Activated CD4-positive, alpha-beta T cell treated with anti-CD3 and anti-CD28 coated beads, Interleukin-2, amount 50 U/mL, for 16 hours (primary cell): ENCODE data around the gene TCL1A.
"Not testable (repeated sequence)": the region's sequence is repeated elsewhere in the genome, so short reads cannot be mapped to it uniquely, and the experiment has no call there.

Source experiments
- DNase-seq: peaks from one replicate; pipeline ENCODE4 v3.0.0-alpha.2; 2020

TCL1A gene

DNA sequence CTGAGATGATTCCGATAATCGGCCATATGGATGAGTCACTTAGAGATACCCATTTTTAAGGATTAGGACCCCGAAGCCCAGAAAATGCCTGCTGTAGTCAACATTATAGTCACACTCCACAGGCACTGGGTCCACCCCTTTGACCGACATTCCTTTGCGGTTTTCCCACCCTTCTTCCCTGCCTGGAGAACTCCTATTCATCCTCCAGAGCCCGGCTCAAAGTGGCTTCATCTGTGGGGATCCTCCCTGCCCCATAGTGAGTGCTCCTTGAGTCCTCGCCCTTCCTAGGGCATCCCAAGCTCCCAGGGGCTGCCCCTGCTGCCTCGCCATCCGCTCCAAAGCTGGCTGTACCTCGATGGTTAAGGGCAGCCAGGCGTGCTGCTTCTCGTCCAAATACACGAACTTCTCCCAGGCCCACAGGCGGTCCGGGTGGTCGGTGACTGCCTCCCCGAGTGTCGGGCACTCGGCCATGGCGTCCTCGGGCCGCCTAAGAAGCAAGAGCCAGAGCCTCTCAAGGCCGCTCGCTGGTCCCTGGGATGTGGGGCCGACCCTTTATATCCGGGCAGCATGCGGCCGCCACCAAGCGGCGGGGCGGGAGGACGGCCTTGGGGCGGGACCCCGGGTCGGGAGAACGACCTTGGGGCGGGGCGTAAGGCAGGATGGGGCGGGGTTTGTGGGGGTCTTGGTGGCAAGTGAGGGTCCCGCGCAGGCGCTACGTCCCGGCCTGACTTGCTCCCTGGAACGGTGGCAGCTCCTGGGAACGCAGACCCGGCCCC is at the start of gene TCL1A:
TCL1A (minus strand) TSS at position 530 of the 776 bp plus-strand sequence; CDS start at position 471, 59 bp downstream.
- DNase-seq: no peak

- not testable (repeated sequence) for DNase-seq
These were observed 49.1 kb upstream of the TCL1A start for GRCh38 chr14:95763032-95763431.

DNA sequence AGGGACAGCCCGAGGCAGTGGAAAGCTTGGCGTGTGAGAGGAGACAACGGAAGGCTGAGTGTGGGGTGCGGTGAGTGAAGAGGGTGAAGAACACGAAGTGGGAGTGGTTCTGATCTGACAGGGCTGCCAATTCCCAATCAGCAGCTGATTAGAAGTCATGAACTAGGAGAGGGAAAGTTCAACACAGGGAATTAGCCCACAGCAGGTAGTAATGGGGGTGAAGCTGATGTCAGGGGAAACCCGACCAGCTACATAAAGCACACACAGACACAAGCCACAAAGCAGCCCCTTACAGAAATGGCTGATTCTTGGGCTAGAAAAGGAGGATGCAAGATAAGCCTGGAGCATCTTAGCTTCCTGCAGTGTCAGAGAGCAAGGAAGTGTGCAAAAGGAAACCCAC is 47.5 kb upstream of the TCL1A start:
- no peak for DNase-seq

GRCh38 chr14:95760596-95760995 is 46.7 kb upstream of the TCL1A start:
- DNase-seq: no peak

GRCh38 chr14:95759941-95760340 is 46.0 kb upstream of the TCL1A start:
- DNase-seq: no peak

GRCh38 chr14:95758331-95758730 is 44.4 kb upstream of the TCL1A start:
- DNase-seq: no peak

DNA sequence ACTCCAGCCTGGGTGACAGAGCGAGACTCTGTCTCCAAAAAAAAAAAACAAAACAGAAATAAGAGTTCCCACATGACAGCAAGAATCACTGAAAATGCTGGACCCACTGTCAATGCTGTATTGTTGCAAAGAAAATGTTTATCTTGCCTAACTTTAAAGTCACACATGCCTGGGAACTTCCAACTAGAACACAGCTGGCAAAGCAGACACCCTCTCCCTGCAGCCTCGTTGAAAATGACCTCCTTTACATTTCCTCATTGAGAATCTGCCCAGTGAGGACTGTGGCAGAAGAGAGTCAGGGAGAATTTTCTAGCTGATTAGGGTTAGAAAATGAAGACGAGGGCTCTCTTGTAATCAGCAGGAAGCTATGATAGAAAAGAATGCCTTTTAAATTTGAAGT is 42.8 kb upstream of the TCL1A start:
- no peak for DNase-seq

- no peak for DNase-seq
These were observed 42.2 kb upstream of the TCL1A start for GRCh38 chr14:95756127-95756526.

- DNase-seq: no peak
These were observed 27.9 kb upstream of the TCL1A start for GRCh38 chr14:95741781-95742180.

DNA sequence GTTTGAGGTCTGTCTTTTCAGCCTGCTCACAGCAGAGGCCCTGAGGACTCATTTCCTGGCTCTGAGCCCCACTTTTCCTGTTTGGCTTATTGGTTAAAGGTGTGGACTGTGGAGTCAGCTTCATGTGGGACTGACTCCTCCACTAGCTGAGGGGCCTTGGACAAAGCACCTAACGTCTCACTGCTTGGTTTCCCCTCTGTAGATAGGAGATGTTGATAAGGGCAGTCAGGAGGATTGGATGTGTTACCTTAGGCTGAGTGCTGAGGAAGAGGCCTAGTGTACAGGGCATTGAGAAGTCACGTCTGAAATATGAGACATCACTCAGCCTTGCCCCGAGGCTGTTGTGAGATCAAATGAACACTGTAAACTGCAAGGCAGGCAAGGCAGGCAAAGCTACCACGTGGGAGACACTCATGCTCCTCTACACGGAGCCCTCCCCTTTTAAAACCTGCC is 27.1 kb upstream of the TCL1A start:
- no peak for DNase-seq

GRCh38 chr14:95739356-95739755 is 25.4 kb upstream of the TCL1A start:
- no peak for DNase-seq

DNA sequence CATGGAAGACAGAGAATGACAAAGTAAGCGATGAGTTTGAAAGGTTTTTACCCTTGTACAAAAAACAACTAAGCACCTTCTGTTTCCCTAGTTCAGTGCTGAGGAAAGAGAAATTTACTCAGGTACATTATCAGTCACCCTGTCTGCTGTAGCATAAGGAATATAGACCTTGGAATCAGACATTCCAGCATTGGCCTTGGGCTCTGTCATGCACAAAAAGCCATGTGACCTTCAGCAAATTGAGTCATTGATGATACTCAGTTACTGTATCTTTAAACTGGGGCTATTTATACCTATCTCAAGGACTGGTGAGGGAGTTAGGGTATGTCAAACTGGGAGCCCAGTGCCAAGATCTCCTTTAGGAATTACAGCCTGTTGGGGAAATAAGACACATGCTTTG is 19.3 kb upstream of the TCL1A start:
- no peak for DNase-seq

DNA sequence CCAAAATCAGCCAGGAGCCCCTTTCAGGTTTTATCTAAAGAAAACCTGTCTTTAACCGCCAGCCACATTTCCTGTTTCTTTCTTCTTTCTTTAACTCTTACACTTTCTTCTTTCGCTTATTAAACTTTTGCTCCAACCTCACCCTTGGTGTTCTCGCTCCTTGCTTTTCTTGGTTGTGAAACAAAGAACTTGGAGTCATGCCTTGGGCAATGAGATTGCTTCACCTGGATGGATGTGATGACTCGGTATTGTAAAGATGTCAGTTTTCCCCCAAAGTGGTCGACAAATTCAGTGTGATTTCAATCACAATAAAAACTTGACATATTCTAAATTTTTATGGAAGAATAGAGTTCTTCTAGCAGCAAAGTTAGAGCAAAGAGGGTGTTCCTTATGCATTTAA is 16.2 kb upstream of the TCL1A start:
- no peak for DNase-seq

DNA sequence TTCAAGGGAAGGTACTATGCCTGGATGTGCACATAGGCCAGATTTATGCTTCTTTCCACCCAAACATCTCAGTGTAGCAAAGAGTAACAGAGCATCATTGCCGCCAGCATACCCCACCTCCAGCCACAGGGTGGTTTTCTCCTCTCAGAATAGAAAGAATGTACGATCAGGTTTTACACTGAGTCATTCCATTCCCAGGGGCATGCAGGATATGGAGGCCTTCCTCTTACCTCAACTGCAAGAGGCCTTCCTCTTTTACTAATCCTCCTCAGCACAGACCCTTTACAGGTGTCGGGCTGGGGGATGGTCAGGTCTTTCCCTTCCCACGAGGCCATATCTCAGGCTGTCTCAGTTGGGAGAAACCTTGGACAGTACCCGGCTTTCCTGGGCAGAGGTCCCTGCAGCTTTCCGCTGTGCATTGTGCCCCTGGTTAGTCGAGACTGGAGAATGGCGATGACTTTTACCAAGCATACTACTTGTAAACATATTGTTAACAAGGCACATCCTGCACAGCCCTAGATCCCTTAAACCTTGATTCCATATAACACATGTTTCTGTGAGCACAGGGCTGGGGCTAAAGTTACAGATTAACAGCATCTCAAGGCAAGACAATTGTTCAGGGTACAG is 15.6 kb upstream of the TCL1A start:
- DNase-seq: peak; percentile 2

DNA sequence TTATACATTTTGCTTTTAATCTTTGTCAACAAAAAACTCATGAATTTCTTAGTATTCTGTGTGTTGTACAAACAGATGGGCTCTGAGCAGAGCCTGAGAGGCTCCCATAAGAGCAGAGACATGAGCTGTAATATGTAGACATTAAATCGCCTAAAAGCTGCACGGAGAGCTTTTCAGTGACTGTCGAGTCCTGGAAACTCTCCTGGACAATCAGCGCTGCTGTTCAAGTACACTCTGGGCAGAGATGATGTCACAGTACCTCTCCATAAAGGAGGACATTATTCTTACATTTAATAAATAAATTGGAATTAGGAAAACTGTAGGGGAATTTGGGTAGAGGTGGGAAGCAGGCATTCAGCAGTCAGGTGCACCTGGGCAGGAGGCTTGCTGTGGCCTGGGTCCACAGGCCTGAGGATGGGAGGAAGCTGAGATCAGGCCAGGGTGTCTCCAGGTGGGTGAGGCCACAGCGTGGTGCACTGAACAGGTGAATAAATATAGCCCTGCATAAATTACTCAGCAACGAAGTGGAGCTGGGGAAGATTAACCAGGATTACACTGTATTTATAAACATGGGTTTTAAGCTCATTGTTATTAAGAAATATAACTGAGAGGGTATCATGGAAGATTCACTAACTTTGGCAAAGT is 13.3 kb upstream of the TCL1A start:
- no peak for DNase-seq

GRCh38 chr14:95725685-95726336 is 11.9 kb upstream of the TCL1A start:
- no peak for DNase-seq

- no peak for DNase-seq
These were observed 8.7 kb upstream of the TCL1A start for GRCh38 chr14:95722525-95723190.

GRCh38 chr14:95712398-95712797 is 1.5 kb downstream of the TCL1A start:
- DNase-seq: no peak

GRCh38 chr14:95711476-95712176 is 2.3 kb downstream of the TCL1A start:
- DNase-seq: no peak

DNA sequence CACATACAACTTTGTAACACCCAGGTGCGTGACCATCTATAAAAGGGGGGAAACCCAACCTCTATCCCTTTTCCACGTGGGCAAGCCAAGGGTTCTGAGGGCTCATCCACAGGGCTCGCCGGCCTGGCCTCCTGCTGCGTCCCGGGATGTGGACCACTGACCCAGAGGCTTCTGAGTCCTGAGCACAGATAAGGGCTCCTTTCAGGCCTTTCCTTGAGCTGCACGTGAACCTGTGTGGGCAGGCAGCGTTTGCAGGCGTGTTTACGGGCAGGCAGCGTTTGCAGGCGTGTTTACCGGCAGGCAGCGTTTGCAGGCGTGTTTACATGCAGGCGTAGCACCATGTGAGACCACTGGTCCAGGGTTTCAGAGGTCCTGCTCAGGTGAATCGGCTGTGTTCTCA is 3.8 kb downstream of the TCL1A start:
- no peak for DNase-seq

- no peak for DNase-seq
These were observed 6.6 kb downstream of the TCL1A start for GRCh38 chr14:95707327-95707726.

- DNase-seq: no peak
These were observed 8.4 kb downstream of the TCL1A start for GRCh38 chr14:95705518-95705917.
